ENCODE measurements around the gene GDPD4.

DNA sequence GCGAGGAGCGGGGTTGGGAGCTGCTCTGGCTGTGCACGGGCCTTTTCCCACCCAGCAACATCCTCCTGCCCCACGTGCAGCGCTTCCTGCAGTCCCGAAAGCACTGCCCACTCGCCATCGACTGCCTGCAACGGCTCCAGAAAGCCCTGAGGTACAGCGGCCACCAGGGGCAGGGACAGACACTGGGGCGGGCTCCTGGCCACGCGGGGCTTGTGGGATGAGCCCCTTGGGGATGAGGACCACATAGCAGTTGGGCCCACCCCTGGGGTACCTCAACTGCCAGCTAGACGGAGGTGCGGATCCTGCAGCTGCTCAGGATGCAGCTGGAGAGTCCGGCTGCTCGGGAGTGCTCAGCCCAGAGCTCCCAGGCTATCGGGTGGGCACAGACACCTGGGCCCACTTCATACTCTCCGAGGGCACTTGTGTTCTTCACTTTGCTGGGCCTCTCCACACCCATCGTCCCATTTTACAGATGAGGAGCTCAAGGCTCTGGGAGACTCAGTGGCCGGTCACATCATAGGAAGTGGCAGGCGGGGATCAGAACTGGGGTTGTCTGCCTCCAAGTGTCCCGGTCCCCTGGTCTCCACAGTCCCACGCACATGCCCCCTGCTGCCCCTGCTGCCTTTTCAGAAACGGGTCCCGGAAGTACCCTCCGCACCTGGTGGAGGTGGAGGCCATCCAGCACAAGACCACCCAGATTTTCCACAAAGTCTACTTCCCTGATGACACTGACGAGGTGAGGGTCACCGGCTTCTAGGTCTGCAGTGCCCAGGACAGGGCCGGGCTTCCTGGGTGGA lies 95.8 kb downstream of the GDPD4 start:
- TF ChIP-seq, protein P1, sequence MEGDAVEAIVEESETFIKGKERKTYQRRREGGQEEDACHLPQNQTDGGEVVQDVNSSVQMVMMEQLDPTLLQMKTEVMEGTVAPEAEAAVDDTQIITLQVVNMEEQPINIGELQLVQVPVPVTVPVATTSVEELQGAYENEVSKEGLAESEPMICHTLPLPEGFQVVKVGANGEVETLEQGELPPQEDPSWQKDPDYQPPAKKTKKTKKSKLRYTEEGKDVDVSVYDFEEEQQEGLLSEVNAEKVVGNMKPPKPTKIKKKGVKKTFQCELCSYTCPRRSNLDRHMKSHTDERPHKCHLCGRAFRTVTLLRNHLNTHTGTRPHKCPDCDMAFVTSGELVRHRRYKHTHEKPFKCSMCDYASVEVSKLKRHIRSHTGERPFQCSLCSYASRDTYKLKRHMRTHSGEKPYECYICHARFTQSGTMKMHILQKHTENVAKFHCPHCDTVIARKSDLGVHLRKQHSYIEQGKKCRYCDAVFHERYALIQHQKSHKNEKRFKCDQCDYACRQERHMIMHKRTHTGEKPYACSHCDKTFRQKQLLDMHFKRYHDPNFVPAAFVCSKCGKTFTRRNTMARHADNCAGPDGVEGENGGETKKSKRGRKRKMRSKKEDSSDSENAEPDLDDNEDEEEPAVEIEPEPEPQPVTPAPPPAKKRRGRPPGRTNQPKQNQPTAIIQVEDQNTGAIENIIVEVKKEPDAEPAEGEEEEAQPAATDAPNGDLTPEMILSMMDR (IDR thresholded peaks at IDR 0.05): no peak
- no peak for TF ChIP-seq POLR2A (IDR thresholded peaks at IDR 0.05)
